ENCODE data around the gene UGT1A6.

Gene UGT1A6

DNA sequence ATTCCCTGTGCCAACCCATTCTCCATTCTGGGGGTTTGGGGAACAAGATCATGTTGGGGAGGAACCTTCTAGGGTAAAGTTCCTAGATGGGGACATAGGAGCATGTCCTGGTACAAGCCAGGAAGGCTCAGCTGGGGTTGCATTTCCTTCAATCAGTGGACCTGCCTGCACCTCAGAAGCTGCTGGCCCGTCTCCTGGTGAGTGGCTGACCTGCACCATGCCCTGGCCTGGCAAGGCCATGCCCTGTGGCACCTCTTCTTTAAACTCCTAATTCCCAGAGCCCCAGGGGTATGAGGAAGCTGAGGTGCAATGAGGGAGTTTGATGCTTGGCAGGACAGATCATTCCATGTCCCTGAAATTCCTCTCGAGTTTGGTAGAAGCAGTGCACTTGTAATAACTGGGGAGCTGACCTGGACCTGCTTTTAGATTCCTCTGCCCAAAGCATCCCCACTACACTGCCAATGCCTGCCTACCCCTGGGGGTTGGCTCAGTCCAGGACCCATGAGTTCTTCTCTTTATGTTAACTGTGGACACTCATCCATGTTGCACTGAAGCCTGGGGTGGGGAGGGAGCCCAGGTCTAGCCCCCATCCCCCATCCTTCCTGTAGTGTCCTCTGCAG is 110.7 kb downstream of the UGT1A6 start:
- DNase-seq = peak in 1 of 2 experiments; percentile 1

DNA sequence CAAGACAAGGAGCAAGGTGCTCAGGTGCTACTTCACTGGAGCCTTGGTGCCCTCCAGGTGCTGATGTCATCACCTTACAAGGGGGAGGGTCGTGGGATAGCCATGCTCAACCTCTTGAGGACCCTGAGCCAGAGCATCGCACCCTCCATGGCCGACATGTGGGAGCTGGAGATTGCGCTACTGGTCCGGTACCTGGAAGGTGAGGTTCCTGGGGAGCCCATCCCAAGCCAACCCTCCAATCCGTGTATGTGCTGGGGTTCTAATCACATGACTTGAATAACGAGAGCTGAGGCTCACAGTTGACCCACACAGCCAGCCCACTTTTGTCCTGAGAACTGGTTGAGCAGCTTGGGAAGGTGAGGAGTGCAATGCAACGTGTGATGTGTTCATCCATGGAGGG is 111.3 kb downstream of the UGT1A6 start:
- peak in 1 of 2 experiments; percentile 7 for DNase-seq

DNA sequence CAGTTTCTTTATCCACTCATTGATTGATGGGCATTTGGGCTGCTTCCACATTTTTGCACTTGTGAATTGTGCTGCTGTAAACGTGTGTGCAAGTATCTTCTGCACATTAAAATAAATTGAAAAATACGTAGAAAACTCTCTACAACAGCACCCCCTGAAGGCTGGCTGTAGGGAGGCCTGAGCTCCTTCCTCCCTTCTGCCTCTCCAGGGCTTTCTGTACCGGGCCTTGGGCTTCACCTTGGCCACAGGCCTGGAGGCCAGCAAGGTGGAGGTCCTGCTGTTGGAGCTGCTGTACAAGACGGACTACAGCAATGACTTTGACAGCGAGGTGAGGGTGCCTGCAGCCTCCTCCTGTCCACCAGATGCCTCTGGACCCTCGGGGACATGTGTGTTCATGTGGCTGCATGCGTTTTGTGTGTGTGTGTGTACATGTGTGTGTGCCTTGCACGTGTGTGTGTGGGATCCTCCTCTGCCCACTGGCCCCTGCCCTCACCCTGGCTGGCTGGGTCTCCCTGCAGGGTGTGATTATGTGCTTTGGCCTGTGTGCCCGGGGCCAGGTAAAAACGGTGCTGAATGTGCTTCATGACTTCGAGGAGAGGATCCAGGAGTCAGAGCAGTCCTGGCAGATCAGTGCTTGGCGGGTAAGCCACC is 114.7 kb downstream of the UGT1A6 start:
- DNase-seq = peak in 1 of 2 experiments; percentile 8

DNA sequence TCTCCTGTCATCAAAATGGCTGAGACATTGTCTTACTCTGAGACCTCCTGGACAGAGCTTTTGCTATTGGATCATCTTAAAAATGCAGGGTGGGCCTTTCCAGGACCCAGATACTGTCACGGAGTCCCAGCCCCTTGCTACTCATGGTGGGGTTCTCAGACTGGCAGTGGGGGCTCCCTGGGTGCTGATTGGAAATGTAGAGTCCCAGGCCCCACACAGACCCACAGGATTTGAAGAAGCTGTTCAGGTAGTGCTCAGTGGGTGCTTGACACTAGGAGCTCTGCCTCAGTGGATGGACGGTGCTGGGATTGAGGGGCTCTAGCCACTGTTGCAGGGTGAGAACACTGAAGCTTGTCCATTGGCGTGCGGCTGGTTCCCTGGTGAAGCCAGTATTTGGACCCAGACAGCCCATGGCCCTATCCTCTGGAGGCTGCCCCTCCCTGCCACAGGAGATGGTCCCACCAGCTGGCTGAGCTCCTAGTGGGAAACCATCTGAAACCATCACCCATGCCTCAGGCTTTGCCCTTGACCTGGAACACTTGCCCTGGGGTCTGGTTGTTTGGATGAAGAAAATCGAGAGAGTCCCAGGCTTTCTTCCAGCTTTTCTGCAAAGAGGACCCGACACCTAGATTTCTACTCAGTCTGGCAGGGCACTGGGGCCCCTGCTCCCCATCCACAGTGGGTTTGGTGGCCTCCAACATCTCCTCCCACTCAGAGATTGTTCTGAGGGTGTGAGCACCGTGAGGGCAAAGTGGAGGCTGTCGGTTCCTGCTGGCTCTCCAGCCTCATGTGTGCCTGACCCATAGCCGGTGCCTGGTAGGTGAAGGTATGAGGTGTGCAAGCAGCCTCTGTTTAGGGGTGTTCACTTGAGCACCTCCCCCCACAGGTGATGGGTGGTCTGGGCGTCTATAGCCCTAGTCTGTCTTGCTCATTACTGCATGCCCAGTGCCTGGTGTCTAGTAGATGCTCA is 115.6 kb downstream of the UGT1A6 start:
- DNase-seq = no peak

DNA sequence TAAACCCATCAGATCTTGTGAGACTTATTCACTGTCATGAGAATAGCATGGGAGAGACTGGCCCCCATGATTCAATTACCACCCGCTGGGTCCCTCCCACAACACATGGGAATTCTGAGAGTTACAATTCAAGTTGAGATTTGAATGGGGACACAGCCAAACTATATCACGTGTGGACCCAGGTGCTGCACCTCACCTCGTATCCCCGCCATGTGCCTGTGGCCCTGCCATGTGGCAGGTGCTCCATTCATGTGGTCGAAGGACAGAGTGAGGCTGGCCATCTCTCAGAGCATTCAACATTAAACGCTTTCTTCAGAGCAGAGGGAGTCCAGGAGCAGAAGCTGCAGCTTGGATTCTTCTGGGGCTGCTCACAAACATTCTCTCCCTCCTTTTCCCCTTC is 117.7 kb downstream of the UGT1A6 start:
- no peak for DNase-seq

DNA sequence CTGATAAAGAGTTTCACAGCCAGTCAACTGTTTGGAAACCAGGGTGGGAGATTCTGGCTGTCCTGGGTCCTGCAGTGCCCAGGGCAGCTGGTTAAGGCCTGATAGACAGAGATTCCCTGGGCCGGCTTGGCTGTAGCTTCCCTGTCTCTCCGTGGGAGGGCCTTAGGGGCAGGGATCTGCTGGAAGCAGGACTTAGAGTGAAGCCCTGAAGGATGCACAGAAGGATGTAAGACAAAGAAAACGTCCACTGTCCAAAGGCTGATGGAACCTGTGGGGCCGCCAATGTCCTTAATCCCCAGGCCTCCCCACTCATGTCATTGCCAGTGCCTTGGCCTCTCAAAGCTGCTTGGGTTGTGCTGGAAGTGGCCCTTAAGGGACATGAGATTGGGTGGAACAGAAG is 118.4 kb downstream of the UGT1A6 start:
- no peak for DNase-seq

DNA sequence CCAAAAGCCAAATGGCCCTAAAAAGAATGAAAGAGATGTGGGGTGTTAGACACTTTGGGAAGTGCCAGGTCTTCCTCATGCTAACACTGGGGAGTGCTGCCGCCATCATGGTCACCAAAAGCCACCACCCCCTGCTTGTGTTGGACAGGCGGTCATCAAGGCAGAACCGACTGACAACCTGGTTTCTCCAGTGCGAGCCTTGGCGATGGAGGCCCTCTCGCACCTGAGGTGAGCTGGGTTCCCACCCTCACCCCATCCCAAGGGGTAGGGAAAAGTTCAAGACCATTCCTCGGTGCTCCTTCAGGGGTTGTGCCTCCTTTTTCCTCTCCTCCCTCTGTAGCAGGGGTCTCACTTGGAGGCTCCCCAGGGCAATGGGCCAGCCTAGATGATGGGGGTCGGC is 119.0 kb downstream of the UGT1A6 start:
- DNase-seq = no peak

DNA sequence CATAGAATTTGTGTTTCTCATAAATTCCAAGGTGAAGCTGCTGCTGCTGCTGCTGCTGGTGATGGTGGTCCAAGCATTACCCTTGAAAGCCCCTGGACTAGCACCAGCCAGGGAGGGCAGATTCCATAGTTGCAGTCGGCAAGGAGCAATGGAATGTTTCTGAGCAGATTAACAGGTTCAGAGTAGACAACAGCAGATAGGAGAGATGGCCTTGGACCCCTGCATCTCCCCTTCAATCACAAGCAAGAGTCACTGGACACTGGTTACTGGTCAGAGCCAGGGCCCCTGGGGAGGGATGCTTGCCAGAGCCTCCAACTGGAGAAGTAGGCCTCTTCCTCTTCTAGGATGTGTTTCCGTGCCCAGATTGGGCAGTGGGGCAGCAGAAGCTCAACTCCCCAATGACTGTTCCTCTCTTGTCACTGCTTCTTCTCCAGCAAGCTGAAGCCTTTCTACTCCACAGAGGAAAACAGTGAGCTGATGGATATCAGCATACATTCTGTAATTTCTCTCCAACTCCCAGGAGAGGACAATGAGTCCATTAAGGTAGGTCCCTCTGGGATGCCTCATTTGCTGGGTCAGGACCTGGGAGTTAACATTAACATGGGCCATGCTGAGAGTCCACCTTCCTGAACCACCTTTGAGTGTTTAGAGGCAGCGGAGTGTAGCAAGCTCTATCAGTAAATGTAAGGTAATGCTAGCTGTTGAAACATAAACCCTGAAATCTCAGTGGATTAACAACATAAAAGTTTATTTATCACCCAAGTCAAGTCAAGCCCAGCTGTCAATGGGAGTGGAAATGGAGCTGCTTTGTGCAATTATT is 120.8 kb downstream of the UGT1A6 start:
- no peak for DNase-seq

DNA sequence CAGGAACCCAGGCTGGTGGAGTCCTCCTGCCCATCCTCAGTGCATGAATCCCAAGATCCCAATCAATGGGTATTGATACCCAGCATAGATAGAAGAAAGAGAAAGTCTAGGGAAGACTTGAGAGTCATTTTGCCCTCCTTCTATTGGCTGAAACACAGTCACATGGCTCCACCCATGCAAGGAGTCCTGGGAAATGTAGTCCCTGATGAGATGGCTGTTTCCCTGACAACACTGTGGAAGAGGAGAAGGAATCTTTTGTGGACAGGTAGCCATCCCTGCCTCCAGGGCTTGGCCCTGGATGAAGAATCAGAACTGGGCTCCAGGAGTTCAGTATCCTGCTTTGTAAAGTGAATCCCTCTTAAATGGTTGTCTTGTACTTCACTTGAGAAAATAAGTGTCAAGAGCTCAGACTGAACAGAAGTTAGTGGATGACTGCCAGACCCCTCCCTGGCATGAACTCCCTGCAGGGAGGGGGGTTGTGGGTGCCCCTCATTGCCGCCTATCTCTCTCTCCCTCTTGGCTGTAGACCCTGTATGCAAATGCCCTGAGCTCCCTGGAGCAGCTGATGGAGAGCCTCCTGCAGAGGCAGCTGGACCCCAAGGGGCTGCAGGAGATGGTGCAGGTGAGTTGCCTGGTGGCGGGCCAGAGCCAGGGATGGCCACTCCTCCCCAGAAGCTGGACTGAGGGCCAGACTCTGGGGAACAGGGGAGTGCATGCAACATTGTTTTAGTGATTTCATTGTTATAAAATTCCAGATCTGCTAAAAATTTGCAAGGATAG is 121.6 kb downstream of the UGT1A6 start:
- no peak for DNase-seq

DNA sequence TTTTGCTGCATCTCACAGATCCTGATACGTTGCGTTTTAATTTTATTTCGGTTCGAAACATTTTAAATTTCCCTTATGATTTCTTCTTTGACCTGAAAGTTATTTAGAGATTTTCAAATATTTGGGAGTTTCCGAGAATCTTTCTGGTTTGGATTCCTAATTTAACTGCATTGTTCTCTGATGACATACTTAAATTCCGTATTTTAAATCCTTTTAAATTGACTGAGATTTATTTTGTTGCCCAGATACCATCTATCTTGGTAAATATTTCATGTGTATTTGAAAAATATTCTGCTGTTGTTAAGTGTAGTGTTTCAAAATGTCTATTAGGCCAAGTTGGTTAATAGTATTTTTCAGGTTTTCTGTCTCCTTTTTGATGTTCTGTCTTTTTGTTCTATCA is 123.2 kb downstream of the UGT1A6 start:
- DNase-seq = no peak

DNA sequence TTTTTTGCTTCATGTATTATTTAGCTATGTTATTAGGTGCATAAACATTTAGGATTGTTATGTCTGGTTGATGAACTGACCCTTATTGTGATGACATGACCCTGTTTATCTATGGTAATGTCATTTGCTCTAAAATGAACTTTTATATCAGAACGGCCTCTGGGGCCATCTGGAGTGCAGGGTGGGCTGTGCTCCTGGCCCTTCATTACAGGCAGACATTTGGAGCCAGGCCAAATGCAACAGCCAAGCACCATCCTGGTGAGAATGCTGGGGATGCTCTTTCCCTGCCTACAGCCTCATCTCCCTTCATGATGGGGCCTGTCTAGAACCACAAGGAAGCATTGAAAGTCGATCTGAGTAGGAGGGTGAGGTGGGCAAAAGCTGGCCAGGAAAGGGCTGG is 123.6 kb downstream of the UGT1A6 start:
- no peak for DNase-seq

DNA sequence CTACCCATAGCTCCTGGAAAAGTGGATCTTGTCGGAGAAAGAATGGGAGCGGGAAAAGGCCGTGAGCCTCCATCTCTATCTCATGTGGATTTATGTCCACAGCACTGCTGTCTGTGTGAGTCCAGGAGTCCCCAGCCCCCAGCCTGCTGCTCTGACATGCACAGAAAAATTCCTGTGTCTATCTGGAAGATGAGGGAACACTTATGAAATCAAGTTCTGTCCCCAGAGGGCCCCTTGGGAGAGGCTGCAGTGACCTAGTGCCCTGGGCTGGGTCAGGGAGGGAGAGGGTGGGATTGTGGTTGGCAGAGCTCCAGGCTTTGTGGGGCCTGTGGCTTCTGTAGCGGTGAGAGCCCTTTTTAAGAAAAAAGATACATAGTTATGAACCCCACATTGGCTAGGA is 124.1 kb downstream of the UGT1A6 start:
- DNase-seq = no peak

DNA sequence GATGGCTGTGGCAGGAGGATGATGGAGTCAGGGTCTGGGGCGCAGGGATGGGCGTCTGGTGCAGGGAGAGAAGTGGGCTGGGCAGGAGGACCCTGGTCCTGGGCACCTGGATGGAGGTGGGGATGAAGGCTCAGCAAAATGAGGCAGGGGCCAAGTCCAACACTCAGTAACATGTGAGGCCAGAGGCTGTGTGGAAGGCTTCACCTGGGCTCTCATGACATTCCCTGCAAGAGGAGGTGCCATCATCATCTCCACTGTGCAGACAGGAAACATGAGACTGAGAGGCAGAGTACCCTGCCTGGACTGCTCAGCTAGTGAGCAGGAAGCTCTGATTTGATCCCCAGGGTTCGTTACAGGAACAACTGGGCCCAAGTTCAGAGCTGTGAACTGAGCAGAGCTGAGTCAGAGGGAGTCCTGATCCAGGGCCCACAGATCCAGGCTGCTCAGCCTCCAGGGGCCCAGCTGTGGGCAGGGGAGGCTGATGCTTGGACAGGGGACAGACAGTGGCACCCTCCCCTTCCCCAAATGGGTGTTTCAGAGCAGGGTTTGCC is 124.7 kb downstream of the UGT1A6 start:
- no peak for DNase-seq

DNA sequence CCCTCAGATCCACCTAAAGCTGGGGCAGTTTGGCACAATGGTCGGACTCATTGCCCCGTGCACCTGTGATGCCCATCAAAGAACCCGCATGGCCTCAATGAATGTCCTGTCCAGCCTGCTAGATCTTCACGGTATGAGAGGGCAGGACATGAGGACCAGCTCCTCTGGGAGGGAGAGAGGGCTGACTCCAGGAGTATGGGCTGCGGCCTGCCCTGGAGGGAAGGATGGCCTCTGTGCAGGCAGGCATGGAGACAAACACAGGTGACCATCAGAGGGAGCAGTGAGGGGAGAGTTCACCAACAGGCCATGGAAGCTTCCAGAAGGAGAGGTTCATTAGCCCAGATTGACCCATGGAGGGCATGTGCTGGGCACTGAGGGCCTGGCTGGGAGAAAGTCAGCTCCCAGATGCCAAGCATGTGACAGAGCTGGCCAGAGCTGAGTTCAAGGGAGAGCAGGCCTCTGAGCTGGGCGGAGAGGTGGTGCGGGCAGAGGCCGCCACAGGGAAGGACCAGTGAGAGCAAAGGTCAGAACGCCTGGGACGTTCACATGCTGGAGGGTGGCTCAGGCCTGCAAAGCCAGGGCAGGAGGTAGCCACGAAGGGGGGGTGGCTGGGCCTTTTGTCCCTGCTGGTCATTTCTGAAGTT is 125.4 kb downstream of the UGT1A6 start:
- DNase-seq = no peak

DNA sequence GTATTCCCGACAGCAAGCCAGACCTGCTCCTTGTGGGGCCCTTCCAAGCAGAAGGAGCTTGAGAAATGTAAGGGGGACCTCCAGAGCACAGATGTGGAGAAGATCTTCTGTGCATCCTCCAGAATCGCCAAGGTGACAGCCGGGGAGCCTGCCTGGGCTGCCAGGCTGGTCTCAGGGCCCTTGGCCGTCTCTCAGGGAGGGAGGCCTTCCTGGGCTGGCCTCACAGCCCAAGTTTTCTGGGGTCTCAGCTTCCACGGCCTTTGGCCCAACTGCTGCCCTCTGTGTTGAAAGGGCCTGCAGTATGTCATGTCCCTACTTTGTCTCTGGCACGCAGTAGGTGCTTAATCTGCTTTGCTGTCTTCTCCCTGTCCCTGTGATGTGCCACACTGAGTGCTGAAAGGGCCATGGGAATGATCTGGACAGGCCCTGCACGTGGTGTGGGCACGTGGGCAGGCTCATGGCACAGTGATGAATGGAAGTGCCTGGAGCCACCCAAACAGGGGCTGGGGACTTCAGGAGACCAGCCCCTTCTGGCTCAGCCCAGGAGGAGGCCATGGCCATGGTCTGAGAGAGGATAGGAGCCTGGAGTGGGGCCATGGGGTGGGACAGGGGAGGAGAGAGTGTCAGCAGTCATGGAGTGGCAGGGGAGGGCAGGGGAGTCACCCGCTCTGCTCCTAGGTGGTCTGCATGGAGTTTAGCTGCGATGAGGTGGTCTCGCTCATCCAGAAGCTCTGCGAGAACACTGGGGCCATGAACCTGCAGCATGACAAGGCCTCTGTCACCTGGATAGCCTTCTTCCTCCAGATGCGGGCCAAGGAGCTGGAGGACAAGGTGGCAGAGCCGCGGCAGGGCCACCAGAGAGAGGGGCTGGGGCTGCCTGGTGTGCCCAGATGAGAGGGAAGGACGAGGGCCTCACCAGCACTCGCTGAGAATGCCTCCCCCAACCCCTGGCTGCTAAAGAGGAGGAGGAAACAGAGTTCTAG is 126.2 kb downstream of the UGT1A6 start:
- DNase-seq = no peak

DNA sequence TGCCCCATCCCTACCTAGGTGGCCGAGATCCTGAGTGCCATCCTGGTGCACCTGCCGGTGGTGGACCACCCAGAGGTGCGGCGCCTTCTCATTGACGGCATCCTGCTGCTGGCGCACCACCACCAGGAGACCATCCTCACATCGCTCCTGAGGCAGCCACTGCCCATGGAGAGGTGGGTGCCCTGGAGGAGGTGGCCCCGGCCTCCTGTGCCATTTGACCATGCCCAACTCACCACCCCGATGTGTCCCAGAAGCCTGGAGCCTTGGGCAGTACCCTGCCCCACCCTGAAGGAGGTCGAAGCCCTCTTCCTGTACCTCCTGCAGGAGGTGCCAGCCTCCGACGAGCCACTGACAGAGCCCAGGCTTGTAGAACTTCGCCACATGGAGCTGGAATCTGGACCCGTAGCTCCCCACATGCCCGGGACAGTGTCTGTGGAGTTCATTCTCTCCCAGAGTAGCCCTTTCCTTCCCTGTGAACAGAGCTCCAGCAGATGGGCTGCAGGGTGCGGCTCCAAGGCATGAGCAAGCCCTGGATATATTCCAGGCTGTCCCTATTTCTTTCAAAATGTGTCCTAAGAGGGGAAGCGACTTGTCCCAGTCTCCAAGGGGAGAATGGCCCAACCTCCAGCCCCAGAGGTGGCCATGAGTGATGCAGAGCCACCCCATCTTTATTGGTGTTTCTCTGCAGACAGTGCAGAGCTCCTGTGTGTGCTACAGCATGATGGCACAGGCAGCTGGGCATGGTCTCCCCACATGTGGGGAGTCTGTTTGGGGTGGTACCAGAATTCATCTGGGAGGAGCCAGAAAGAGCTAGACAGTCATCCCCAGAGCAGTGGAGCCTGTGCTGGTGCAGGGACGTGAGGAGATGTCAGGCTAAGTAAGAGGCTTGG is 127.4 kb downstream of the UGT1A6 start:
- no peak for DNase-seq

DNA sequence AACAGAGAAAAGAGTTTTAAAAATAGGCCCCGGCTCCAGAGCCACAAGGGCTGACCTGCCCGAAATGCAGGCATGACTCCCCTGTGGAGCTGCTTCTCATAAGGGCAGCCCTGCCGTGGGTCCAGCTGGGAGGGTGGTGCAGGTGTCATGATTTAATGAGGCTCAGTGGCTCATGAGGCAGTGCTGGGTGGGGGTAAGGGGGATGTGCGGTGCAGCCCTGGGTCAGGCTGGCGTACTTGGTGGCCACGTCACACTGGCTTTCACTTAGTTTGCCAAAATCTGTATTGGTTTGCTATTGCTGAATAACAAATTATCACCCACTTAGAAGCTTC is 128.1 kb downstream of the UGT1A6 start:
- no peak for DNase-seq

DNA sequence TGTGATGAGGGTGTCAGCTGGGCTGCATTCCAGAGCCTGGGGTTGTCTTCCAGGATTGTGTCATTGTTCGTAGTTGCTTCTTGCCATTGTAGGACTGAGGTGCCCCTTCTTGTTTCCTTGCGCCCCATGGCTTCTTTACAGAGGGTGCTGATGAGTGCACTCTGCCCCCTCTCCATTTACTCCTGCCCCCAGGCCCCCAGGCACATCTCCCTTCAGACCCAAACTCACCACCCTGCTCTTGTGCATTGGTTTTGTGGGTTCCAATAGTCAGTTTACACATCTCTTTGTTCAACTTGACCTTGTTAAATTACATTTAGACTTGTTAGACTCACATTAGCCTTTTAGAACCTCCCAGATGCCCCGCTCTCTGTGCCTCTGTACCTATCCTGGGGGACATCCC is 128.5 kb downstream of the UGT1A6 start:
- no peak for DNase-seq

DNA sequence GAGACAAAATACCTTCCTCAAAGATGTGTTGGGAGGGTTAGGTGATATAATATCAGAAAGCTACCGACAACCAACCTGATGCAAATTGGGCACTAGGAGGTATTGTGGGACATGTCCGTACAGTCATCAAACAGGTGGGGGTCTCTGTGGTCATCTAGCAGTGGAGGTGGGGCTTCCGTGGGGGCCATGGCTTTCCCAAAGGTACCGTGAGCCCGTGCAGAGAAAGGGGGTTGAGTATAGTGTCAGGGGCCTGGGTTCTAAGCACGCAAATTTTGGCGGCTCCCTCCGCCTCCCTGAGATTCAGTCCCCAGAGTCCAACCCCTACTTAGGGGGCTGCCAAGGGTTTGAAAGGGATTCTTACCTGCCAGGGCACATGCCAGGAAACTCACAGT is 129.0 kb downstream of the UGT1A6 start:
- no peak for DNase-seq

All from activated T-cell treated with anti-CD3 and anti-CD28 coated beads, Interleukin-2, amount 50 U/mL, for 48 hours (primary cell).